HCT116 (cell line): ENCODE results near the gene B3GALT5. TPM values are rescaled to one million over a fixed set of nuclear protein-coding genes. Genes with fewer than 3 reads are reported as not detected.

Source experiments
- ATAC-seq: fragments of 200-7000 bp; cut with Tn5 transposase; 2 replicates; pipeline ENCODE4 v1.9.1; 2020; ENCODE audit warnings: mild to moderate bottlenecking, moderate library complexity
- Bru-seq: library from RNA; stranded (reverse); fragments of 400-500 nt; gene quantifications from one replicate; lab custom pipeline; 2021; lab: Mats Ljungman, UMichigan
- BruChase-seq, 2 experiments: library from RNA; stranded (reverse); fragments of 400-500 nt; gene quantifications; one replicate each; lab custom pipeline; 2021; lab: Mats Ljungman, UMichigan
- BruUV-seq: library from RNA; stranded (reverse); fragments of 400-500 nt; replicated peaks from 2 replicates; lab custom pipeline; 2021; lab: Mats Ljungman, UMichigan
- CTCF ChIA-PET: fragments of 300-600 bp; sonication (Branson Sonifier 250); formaldehyde crosslinking; loops from one replicate; lab custom pipeline; 2021; ENCODE audit warnings: antibody characterized with exemption; lab: Charles Lee
- POLR2A ChIA-PET: fragments of 300-600, 350-600 bp; sonication (Branson Sonifier 250); formaldehyde crosslinking; loops from one replicate; lab custom pipeline; 2021; ENCODE audit warnings: antibody characterized with exemption; lab: Charles Lee
- RAD21 ChIA-PET, 2 experiments: fragments of 300-600 bp; sonication (Branson Sonifier 250); formaldehyde crosslinking; loops; one replicate each; lab custom pipeline; 2023; ENCODE audit warnings: low total read pairs in 2 of 2; ENCODE audit not compliant: uncharacterized antibody in 2 of 2, unreplicated experiment in 2 of 2, low non-redundant PET in 1 of 2; lab: Charles Lee
- DNase-seq: peaks from one replicate; pipeline ENCODE4 v3.0.0-alpha.2; 2010; ENCODE audit warnings: low read depth, low spot score
- H2AFZ ChIP-seq: fragments of 200-600 bp; shearing (Covaris generic), sonication (generic); 2 replicates; pipeline ENCODE4 v1.6.1; 2017; ENCODE audit warnings: low read depth, mixed run types, mixed read lengths, antibody characterized with exemption, low read length; ENCODE audit not compliant: poor library complexity, severe bottlenecking
- H3K27ac ChIP-seq: 2 replicates; pipeline ENCODE4 v1.5.1; 2012; ENCODE audit warnings: low read depth, low read length
- H3K27me3 ChIP-seq: fragments of 200-600 bp; sonication (generic); 2 replicates; pipeline ENCODE4 v1.6.1; 2016; ENCODE audit warnings: mixed run types, low read length, mixed read lengths; ENCODE audit not compliant: insufficient read depth
- H3K36me3 ChIP-seq, 2 experiments: fragments of 200-500 bp in 1 of 2; fragments of 200-600 bp in 1 of 2; sonication (Bioruptor generic) in 1 of 2; sonication (generic) in 1 of 2; 2 replicates each; pipeline versions ENCODE4 v1.5.1 to v1.6.1; 2014 to 2016; ENCODE audit warnings: low read length in 2 of 2, inconsistent platforms in 1 of 2, mixed read lengths in 1 of 2, mixed run types in 1 of 2; ENCODE audit not compliant: insufficient read depth in 2 of 2, control insufficient read depth in 1 of 2
- H3K4me1 ChIP-seq, 2 experiments: fragments of 200-600 bp in 1 of 2; sonication (generic) in 1 of 2; 2 replicates each; pipeline versions ENCODE4 v1.5.1 to v1.6.1; 2012 to 2017; ENCODE audit warnings: low read length in 2 of 2, inconsistent platforms in 1 of 2, mild to moderate bottlenecking in 1 of 2, mixed read lengths in 1 of 2, mixed run types in 1 of 2, moderate library complexity in 1 of 2; ENCODE audit not compliant: insufficient read depth in 2 of 2, control insufficient read depth in 1 of 2
- H3K4me2 ChIP-seq: fragments of 200-600 bp; sonication (generic); 2 replicates; pipeline ENCODE4 v1.6.1; 2017; ENCODE audit warnings: mixed run types, low read length, mixed read lengths
- H3K4me3 ChIP-seq, 2 experiments: fragments of 200-600 bp in 1 of 2; sonication (generic) in 1 of 2; replicated peaks in 1 of 2; 2 replicates each; pipeline ENCODE4 v1.5.1; 2011 to 2016; ENCODE audit warnings: low read length in 2 of 2, control low read depth in 1 of 2, low read depth in 1 of 2, mild to moderate bottlenecking in 1 of 2, mixed read lengths in 1 of 2, mixed run types in 1 of 2
- H3K79me2 ChIP-seq: fragments of 200-600 bp; sonication (generic); 2 replicates; pipeline ENCODE4 v1.6.1; 2017; ENCODE audit warnings: mild to moderate bottlenecking, mixed run types, low read length, moderate library complexity, mixed read lengths; ENCODE audit not compliant: insufficient read depth
- H3K9ac ChIP-seq: fragments of 200-600 bp; sonication (generic); 2 replicates; pipeline ENCODE4 v1.6.1; 2016; ENCODE audit warnings: low read length, mixed read lengths
- H3K9me2 ChIP-seq: fragments of 200-600 bp; sonication (generic), shearing (Covaris generic); 2 replicates; pipeline ENCODE4 v1.6.1; 2017; ENCODE audit warnings: mixed run types, mild to moderate bottlenecking, moderate library complexity; ENCODE audit not compliant: insufficient read depth
- H3K9me3 ChIP-seq, 2 experiments: fragments of 200-500 bp in 1 of 2; fragments of 200-600 bp in 1 of 2; sonication (Bioruptor generic) in 1 of 2; sonication (generic) in 1 of 2; 2 replicates each; pipeline ENCODE4 v1.6.1; 2014 to 2017; ENCODE audit warnings: low read length in 2 of 2, mixed read lengths in 2 of 2, inconsistent platforms in 1 of 2, low read depth in 1 of 2, mild to moderate bottlenecking in 1 of 2, mixed run types in 1 of 2, moderate library complexity in 1 of 2; ENCODE audit not compliant: control insufficient read depth in 1 of 2, insufficient read depth in 1 of 2
- H4K20me1 ChIP-seq: fragments of 200-600 bp; sonication (generic), shearing (Covaris generic); 2 replicates; pipeline ENCODE4 v1.6.1; 2017; ENCODE audit warnings: mixed run types, mild to moderate bottlenecking, moderate library complexity; ENCODE audit not compliant: insufficient read depth
- intact Hi-C: fragments of 100-400 bp; cut with micrococcal nuclease; formaldehyde crosslinking; loops from 2 replicates; pipeline ENCODE4 v1.10.0; 2022
- long read RNA-seq: library from polyadenylated mRNA; unstranded; transcript quantifications from one replicate; pipeline ENCODE4 v2.0.0, GENCODE V29; 2021; ENCODE audit not compliant: unreplicated experiment
- polyA plus RNA-seq: library from polyadenylated mRNA; unstranded; fragments of >200 nt; gene quantifications from 2 replicates; pipeline ENCODE4 v1.2.1, GENCODE V29; 2012; ENCODE audit warnings: missing spikeins
- total RNA-seq: library from RNA; stranded (reverse); gene quantifications from one replicate; pipeline ENCODE4 v1.2.1, GENCODE V29; 2021; ENCODE audit not compliant: unreplicated experiment
- TF ChIP-seq, protein P1 (sequence below), 3 experiments: fragments of 200-600 bp in 1 of 3; sonication (generic) in 1 of 3; IDR thresholded peaks in 2 of 3; conservative IDR thresholded peaks in 1 of 3; 2 replicates each; pipeline ENCODE4 v1.5.1; 2012 to 2017; ENCODE audit warnings: low read depth in 2 of 3, low read length in 2 of 3, antibody characterized with exemption in 1 of 3, borderline replicate concordance in 1 of 3, control low read depth in 1 of 3, mild to moderate bottlenecking in 1 of 3, mixed read lengths in 1 of 3, mixed run types in 1 of 3, moderate library complexity in 1 of 3; ENCODE audit not compliant: insufficient read depth in 1 of 3
- TF ChIP-seq, protein P2 (sequence below): IDR thresholded peaks from 2 replicates; pipeline ENCODE4 v1.6.1; 2011; ENCODE audit warnings: mild to moderate bottlenecking, low read length, moderate library complexity; ENCODE audit not compliant: insufficient replicate concordance; ENCODE audit errors: extremely low read depth

B3GALT5 gene, protein sequence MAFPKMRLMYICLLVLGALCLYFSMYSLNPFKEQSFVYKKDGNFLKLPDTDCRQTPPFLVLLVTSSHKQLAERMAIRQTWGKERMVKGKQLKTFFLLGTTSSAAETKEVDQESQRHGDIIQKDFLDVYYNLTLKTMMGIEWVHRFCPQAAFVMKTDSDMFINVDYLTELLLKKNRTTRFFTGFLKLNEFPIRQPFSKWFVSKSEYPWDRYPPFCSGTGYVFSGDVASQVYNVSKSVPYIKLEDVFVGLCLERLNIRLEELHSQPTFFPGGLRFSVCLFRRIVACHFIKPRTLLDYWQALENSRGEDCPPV
- total RNA-seq (1.2 TPM), Bru-seq, nascent RNA (percentile 33 among the genes with signal in this experiment), BruChase-seq, experiment 1, labeled RNA remaining after a 6-hour chase (percentile 57 among the genes with signal in this experiment), BruChase-seq, experiment 2, labeled RNA remaining after a 2-hour chase (percentile 46 among the genes with signal in this experiment)
- 0.79 and 1.0 TPM in 2 replicates for polyA plus RNA-seq
- long read RNA-seq: 0 reads

DNA sequence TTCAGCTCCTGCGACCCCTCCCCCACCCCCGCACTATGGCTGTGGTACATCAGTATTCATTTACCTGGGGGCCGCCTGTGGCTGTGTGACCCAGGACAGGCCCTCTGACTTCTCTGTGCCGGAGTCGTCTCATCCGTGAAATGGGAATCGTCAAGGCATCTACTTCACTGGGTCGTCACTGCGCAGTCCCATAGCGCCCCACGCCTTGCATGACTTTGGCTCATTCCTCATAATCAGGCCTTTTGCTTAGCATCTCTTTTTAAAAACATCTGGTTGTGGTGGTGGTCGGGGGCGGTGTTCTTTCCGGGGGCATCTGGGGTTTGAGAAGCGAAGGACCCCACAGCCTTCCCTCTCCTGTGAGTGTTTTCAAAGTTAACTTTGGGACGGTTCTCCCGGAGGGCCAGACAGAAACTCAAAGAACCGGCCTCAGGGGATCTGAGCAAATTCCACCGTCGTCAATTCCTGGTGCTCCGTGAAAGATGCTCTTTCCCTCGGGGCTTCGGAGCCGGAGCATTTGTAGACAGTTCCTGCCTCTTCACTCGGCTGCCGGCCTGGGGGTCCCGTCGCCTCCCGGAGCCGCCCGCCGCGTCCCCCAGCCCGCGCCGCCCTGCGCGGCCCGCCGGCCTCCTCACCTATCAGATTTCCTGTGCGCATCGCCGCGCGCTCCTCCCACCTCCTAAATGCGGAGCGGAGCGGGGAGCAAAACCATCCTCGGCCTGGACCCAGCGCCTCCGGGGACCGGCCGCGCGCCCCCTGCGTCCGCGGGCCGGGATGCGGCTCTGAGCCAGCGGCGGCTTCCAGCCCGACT, at the start of gene B3GALT5:
Gene B3GALT5, plus strand, starts transcription at position 708 of the 808 bp plus-strand sequence. CDS start 47,620 bp downstream, outside the sequence.
- Histone ChIP-seq H3K79me2 (no peaks in the 10 kb centered on the region), H3K9ac (no peak within 1 kb of the TSS; the same call in 1 of the 2 replicates), H3K9me3 (no peaks in the 10 kb centered on the region), H3K27ac (no peak within 1 kb of the TSS), H3K4me2 (peak within 1 kb of the TSS; percentile 90), H3K9me2 (no peaks in the 10 kb centered on the region), H3K27me3 (no peaks in the 10 kb centered on the region), H3K4me3 (peak within 1 kb of the TSS; percentile 42 to 59), H3K36me3 (no peaks in the 10 kb centered on the region), H4K20me1 (no peaks in the 10 kb centered on the region), H3K4me1 (peaks cover 9 to 26% of the 10 kb centered on the region in 2 experiments; a peak in 3 of 4 replicates), H2AFZ (peak within 1 kb of the TSS; percentile 92)
- DNase-seq: peak; percentile 15
- ChIA-PET POLR2A (no interaction called here), RAD21 (no interaction called here), CTCF (no interaction called here)
- TF ChIP-seq, protein P1, sequence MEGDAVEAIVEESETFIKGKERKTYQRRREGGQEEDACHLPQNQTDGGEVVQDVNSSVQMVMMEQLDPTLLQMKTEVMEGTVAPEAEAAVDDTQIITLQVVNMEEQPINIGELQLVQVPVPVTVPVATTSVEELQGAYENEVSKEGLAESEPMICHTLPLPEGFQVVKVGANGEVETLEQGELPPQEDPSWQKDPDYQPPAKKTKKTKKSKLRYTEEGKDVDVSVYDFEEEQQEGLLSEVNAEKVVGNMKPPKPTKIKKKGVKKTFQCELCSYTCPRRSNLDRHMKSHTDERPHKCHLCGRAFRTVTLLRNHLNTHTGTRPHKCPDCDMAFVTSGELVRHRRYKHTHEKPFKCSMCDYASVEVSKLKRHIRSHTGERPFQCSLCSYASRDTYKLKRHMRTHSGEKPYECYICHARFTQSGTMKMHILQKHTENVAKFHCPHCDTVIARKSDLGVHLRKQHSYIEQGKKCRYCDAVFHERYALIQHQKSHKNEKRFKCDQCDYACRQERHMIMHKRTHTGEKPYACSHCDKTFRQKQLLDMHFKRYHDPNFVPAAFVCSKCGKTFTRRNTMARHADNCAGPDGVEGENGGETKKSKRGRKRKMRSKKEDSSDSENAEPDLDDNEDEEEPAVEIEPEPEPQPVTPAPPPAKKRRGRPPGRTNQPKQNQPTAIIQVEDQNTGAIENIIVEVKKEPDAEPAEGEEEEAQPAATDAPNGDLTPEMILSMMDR (IDR thresholded peaks at IDR 0.05 in 2 of 3, conservative IDR thresholded peaks at IDR 0.05 in 1 of 3; ENCODE audit: borderline replicate concordance in 1 of 3, insufficient read depth in 1 of 3, low read depth in 2 of 3, low read length in 2 of 3): 0 out of 6 replicates have a peak, but pooled peaks of 1 of the 3 experiments have one; percentile 3
- TF ChIP-seq, protein P2, sequence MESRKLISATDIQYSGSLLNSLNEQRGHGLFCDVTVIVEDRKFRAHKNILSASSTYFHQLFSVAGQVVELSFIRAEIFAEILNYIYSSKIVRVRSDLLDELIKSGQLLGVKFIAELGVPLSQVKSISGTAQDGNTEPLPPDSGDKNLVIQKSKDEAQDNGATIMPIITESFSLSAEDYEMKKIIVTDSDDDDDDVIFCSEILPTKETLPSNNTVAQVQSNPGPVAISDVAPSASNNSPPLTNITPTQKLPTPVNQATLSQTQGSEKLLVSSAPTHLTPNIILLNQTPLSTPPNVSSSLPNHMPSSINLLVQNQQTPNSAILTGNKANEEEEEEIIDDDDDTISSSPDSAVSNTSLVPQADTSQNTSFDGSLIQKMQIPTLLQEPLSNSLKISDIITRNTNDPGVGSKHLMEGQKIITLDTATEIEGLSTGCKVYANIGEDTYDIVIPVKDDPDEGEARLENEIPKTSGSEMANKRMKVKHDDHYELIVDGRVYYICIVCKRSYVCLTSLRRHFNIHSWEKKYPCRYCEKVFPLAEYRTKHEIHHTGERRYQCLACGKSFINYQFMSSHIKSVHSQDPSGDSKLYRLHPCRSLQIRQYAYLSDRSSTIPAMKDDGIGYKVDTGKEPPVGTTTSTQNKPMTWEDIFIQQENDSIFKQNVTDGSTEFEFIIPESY: no peak
- BruUV-seq: no TSS peak
- intact Hi-C loops: no loop called here
- peak; percentile 92 for ATAC-seq
